HG03442 (cell line): ENCODE results near the gene PCDH15.
"Not testable (repeated sequence)": the region's sequence is repeated elsewhere in the genome, so short reads cannot be mapped to it uniquely, and the experiment has no call there.

Source experiments
- ATAC-seq: cut with Tn5 transposase; IDR thresholded peaks from one replicate; pipeline ENCODE4 v1.9.1; 2021; ENCODE audit warnings: mild to moderate bottlenecking, moderate library complexity; ENCODE audit not compliant: unreplicated experiment

The PCDH15 gene

DNA sequence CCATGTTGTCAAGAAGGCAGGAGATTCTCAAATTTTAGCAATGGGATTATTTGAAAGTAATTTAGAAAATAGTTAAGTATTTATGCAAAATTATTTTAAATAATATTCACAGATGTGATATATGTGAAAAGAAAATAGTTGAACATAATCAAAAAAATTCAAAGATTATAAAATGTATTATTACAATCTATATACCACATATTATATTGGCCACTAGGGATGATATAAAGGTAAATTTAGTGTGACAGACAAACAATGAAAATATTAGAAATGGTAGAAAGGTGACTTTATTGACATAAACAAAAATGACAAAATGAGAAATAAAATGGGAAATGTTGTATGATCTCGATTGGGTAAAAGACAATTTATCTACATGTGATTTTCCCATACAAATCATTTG is 385.5 kb downstream of the PCDH15 start:
- ATAC-seq = no peak

DNA sequence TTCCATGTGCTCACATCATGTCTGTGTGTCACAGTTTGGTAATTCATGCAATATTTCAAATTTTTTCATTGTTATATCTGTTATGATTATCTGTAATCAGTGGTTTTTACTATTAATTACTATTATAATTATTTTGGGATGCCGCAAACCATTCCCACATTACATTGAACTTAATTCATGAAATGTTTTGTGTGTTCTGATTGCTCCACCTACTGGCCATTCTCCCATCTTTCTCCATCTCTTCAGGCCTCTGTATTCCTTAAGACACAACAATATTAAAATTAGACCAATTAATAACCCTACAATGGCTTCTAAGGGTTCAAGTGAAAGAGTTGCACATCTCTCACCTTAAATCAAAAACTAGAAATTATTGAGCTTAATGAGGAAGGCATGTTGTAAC is 398.5 kb downstream of the PCDH15 start:
- no peak for ATAC-seq

DNA sequence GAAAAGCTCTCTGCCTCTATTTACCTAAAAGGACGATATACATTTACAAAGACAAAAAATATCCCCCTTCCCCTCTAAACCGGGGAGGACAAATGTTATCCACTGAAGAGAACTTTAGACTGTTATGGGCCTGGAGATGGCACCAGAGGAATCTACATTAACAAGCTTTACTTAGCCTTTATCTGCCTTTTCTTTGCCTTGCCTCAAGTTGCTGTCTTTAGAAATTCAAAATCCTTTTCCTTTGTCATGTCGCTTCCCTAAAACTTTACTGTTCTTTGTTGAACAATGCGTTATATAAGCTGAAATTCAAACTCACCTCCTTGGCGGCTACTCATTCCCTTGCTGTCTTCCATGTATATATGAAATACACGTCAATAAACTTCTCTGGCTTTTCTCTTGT is 405.0 kb downstream of the PCDH15 start:
- no peak for ATAC-seq

DNA sequence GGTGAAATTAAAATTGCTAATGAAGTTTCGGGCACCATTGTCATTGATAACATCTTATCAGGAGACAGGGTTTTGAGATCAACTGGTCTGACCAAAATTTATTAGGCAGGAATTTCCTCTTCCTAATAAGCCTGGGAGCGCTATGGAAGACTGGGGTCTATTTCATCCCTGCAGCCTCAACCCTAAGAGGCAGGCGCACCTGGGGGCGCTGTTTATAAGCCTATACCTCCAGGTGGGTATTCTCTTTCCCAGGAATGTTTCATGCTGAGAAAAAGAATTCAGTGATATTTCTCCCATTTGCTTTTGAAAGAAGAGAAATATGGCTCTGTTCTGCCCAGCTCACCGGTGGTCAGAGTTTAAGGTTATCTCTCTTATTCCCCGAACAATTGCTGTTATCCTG is 406.4 kb downstream of the PCDH15 start:
- not testable (repeated sequence) for ATAC-seq

DNA sequence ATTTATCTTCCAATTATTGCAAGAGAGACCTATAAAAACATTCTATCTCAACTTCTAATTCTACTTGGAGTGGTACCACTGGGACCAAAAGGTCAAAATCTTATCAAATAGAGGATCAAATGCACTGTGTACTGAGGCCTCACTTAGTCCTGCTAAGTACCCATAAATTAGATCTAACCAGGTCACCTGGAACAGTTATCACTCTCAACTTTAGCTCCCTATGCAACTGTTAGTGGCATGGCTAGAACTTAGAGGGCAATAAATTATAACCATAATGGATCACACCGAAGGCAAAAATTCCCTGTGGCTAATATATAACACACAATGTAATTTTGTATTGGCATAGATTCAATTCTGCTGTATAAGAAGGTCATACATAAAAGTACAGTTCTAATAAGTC is 428.9 kb downstream of the PCDH15 start:
- no peak for ATAC-seq

DNA sequence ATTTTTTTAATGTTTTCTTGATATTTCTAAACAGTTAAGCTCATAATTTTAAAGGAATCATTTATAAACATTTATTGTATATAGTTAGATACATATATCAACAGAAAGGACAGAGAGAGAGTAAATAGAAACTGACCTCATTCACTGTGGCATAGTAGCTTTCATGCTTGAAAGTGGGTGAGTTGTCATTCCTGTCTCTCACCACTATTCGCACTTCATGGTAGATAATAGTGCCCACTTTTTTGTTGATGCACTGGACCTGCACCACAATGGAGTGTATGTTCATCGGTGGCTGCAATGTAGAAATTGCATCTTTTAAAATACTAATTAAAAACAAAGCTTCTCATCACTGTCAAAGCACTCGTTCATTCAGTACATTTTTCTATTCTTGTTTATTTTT is 432.0 kb downstream of the PCDH15 start:
- ATAC-seq = no peak

DNA sequence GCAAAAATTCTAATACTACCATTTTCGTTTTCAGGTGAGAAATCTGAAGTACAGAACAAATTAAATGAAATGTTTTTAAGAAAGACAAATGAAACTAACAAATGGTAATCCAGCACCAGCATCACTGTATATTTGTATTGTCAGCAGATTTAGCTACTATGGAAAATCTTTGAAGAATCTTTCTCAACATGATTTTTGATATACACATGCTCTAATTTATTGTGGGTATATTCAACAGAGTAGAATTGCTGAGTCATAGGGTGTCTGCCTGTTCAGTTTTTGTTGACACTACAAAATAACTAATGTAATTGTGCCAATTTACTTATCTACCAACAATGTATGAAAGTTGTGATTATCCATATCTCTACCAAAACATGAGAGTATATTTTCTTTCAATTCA is 437.6 kb downstream of the PCDH15 start:
- ATAC-seq = no peak

DNA sequence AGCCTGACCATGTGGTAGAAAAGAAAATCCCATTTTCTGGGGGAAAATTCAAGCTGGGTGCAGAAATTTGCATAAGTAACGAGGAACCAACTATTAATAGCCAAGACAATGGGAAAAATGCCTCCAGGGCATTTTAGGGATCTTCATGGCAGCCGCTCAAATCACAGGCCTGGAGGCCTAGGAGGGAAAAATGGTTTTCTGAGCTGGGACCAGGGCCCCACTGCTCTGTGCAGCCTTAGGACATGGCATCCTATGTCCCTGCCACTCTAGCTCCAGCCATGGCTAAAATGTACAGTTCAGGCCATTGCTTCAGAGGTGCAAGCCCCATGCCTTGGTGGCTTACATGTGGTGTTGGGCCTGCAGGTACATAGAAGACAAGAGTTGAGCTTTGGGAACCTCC is 459.0 kb downstream of the PCDH15 start:
- no peak for ATAC-seq

DNA sequence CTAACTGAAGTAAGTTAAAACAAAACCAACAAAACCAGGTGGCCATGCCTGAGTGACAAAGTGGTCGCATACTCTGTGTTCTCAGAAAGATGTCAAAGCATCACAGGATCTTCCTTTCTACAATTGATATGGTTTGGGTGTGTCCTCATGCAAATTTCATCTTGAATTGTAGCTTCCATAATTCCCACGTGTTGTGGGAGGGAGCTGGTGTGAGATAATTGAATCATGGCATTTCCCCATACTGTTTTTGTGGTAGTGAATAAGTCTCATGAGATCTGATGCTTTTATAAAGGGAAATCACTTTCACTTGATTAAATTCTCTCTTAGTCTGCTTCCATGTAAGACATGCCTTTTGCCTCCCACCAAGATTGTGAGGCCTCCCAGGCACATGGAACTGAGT is 465.7 kb downstream of the PCDH15 start:
- no peak for ATAC-seq

DNA sequence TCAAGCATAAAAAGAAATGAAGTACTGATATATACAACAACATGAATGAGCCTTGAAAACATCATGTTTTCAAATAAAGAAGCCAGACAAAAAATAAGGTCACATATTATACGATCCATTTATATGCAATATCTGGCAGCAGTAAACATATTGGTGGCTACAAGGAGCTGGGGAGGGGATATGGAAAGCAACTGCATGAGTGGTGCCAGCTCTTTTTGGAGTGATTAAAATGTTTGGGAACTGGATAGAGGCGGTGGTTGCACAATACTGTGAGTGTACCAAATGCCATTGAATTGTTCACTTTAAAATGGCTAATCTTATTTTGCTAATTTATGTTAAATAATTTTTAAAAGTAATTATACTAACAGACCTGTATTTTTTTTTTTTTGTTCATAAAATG is 481.7 kb downstream of the PCDH15 start:
- no peak for ATAC-seq

DNA sequence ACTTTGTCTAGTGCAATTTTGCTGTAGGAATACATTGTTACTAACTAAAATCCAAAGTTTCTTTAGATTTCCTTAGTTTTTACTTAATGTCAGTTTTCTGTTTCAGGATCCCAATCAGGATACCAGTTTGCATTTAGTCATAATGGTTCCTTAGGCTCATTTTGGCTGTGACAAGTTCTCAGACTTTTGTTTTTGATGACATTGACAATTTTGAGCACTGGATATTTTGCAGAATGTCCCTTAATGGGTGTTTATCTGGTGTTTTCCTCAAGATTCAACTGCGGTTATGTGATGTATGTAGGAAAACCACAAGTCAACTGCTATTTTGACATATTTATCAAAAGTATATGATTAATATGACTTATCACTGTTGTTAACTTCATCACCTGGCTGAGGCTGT is 482.6 kb downstream of the PCDH15 start:
- ATAC-seq = no peak

DNA sequence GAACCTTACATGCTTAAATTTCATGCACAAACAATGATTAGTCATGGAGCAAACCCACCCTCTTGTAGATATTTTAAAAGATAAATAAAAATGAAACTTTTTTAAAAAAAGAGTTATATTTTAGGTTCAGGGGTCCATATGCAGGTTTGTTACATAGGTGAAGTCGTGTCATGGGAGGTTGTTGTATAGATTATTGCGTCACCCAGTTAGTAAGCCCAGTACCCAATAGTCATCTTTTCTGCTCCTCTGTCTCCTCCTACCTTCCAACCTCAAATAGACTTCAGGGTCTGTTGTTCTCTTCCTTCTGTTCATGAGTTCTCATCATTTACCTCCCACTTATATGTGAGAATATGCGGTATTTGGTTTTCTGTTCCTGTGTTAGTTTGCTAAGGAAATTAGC is 486.6 kb downstream of the PCDH15 start:
- no peak for ATAC-seq

DNA sequence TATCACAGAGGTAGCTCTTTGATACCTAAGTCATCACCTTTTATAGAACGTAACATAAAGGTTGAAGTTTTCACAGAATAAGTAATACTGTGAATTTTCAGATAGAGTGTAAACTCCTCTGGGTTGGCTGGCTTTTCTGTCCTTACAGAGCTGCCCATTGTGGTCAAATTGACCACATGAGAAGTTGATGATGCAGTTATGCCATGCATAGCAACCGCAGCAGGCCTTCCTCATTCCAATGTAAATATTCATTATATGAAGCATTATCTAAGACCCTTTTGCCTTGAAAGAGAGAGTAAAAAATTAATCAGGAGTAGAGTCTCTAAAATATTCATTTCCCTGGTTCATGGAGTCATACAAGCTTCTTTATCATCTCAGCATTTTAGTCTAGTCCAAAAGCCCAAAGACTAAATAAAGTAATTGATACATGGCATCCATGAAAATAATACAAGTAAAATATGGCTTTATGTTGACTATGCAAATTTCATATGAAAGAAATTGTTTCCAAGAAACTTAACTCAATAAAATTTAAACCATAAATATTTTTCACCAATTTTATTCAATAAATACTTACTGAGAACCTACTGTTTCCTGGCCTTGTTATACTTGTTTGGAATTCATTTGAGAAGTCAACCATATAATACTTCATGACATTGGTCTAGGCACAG is 516.4 kb downstream of the PCDH15 start:
- ATAC-seq = no peak

DNA sequence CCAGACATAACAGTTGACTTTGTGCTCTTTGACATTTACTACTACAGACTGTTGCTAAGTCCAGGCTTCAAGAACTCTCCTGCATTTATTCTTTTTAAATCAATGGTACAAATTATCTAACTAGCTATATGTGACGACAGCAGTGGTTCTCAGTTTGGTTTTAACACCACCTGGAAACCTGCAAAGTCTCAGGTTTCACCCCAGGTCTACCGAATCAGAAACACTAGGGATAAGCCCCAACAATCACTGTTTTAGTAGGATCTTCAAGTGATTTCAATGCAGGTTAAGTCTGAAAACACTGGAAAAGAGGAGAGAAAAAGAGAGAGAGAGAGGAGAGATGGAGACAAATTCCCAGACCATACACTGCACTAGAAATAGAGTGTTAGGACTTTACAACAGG is 519.0 kb downstream of the PCDH15 start:
- no peak for ATAC-seq

DNA sequence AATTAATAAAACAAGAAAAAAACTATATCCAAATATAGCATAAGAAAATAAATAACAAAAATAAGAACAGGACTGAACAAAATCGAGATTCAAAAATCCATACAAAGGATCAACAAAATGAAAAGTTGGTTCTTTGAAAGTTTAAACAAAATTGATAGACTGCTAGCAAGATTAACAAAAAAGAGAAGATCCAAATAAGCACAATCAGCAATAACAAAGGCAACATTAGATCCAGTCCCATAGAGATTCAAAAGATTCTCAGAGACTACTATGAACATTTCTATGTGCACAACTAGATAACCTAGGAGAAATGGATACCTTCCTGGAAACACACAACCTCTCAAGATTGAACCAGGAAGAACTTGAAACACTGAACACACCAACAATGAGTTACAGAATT is 534.6 kb downstream of the PCDH15 start:
- ATAC-seq = no peak

DNA sequence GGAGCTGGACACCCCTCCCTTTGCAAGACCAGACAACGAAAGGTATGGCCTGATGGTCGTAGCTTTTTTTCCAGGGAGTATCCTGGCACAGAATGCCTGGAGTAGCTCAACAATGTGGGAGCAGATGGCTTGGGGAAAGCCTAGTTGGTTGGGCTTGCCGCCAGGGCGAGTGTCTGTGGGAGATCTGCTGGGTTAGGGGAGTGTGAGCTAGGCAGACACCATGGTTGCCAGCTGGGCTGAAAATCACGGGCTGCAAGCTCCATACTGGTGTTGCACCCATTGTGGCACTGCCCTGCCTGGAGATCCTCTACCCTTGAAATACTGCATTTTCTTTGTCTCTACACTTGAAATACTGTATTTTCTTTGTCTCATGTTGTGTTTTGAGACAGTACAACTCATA is 538.3 kb downstream of the PCDH15 start:
- ATAC-seq = no peak

DNA sequence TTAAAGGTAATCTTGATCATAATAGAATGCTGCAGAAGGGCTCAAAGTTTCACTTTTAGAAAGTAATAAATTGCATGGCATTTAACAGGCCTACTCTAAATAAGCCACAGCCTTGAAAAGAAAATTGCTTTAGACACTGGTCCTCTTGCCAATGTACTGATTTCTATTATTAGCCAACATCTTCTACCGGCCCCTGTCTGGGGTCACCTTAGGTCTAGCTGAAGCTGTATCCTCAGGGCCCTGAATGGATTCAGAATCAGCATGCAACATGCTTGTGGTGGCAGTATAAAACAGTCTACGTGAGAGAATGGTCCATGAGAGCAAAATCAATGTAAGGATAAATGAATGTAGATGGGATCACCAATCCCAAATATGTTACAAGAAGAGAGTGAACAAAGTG is 541.9 kb downstream of the PCDH15 start:
- ATAC-seq = no peak

DNA sequence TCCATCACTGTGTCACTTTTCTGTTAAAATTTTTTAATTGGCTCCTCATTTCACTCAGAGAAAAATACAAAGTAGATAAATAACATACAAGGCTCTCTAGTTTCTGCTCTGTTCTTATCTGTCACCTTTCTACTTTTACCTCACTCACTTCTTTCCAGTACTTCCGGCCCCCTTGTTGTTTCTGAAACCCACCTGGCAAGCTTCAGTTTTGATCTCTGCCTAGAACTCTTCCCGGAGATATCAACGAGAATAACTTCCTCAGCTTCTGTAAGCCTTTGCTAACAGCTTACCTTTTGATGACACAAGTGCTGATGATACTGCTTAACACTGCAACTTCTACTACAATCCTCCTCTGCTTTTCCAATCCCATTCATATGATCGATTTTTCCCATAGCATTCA is 566.2 kb downstream of the PCDH15 start:
- ATAC-seq = no peak

DNA sequence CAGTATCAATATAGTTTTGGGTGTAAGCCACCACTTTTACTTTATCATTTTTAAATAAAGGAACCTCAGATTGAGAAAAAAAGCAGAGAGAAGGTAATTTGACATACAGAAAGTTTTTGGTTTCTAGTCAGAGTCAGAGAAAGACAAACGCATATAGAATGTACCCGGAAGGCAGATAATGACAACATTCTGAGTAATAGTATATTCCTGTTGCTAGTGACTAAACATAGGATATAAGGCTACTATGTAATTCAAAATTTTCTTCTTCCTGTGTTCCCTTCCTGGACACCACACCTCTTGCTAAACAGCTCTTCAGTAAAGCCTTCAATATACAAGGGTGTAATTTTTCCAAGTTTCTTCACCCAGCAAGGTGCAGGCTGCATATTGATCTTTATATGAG is 597.6 kb downstream of the PCDH15 start:
- ATAC-seq = no peak

DNA sequence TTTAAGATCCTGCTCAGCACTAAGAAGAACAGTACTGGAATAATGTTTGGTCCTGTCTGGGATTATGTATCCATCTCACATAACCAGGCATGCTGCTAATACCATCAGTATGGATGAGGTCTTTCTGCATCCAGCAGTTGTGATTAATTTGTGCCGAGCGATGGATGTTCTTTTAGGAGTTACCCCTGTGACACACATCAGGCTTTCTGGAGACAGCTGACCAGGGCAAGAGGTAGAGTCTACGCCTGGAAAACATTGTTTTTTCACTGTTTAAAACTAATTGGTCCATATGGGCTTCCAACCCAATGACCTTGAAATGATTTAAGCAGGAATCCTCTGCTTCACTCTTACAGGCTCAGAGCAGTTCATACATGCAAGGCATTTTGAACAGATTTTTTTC is 603.0 kb downstream of the PCDH15 start:
- no peak for ATAC-seq

DNA sequence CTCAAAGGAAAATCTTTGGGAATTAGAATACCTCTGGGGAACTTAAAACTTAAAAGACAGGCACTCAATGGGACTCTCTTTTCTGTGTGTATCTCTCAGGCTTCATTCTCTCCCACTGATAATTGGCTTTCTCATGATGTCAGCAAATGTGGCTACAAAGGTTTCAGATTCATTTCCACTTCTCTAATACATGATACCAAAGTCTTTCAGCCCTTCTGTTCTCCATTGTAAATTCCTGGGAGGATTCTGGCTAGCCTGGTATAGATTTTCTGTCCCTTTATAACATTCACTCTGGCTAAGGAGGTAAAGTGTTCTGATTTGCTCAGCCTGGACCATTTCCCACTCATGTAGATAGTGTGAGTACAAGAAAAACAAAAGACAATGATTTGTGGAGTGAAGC is 606.2 kb downstream of the PCDH15 start:
- no peak for ATAC-seq

DNA sequence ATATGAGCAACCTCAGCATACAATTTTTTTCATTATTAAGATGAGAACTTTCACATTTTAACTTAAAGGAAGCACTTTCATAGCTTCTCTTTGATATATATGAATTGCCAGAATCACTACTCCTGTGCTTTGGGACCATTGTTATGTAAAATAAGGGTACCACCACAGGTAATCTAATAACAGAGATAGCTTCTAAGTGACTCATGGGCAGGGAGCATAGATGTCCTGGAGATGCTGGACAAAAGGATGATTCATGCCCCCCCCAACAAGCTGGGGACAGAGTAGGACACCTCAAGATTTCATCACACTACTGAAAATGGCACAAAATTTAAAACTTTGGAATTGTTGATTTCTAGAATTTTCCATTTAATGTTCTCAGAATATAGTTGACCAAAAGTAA is 641.1 kb downstream of the PCDH15 start:
- no peak for ATAC-seq

DNA sequence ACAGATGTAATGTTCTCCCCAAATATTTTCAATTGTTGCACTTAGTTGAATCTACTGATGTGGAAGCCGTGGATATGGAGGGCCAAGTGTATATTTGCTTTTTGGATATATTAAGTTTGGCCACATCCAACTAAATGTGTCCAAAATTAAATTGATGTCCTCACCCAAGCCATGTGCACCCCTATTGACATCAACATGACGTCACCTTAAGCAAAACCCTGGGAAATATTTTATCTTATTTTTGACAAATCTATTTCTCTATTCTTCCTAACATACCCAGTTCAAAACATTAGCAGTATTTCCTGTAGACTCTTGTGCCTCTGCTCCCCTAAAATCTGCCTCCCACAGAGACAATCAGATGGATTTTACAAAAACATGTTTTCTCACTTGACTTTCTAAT is 652.5 kb downstream of the PCDH15 start:
- no peak for ATAC-seq
